H1 (cell line): ENCODE measurements around the gene MYO15A. TPM values are rescaled to one million over a fixed set of nuclear protein-coding genes. Genes with fewer than 3 reads are reported as not detected.

ENCODE experiments used
- BCL11A ChIP-seq, 2 experiments: IDR thresholded peaks; one replicate each; pipeline ENCODE4 v1.6.1; 2011; ENCODE audit warnings: low read depth in 2 of 2, low read length in 2 of 2, mild to moderate bottlenecking in 2 of 2
- CTCF ChIP-seq, 3 experiments: IDR thresholded peaks; 1 replicate in 2 of 3; 2 replicates in 1 of 3; pipeline versions ENCODE4 v1.5.1 to v1.6.1; 2011; ENCODE audit warnings: low read length in 3 of 3, mild to moderate bottlenecking in 3 of 3, inconsistent platforms in 2 of 3, low read depth in 1 of 3, moderate library complexity in 1 of 3; ENCODE audit not compliant: insufficient read depth in 1 of 3; ENCODE audit errors: control extremely low read depth in 1 of 3
- TCF12 ChIP-seq: IDR thresholded peaks from 2 replicates; pipeline ENCODE4 v1.6.1; 2011; ENCODE audit warnings: low read depth, mild to moderate bottlenecking, low read length
- polyA plus RNA-seq, 7 experiments: library from polyadenylated mRNA; depleted of rRNA in 3 of 7; stranded (reverse) in 5 of 7; unstranded in 2 of 7; fragments of >200 nt in 5 of 7; fragments of 200-250 nt in 2 of 7; gene quantifications; 1 replicate in 5 of 7; 2 replicates in 1 of 7; 4 replicates in 1 of 7; pipeline versions ENCODE4 v1.2.1 to v1.2.3, GENCODE V29; 2011 to 2013; ENCODE audit warnings: missing spikeins in 2 of 7, mixed read lengths in 2 of 7
- total RNA-seq: library from RNA; stranded (reverse); fragmentation: NEBNext Ultra II Directional; extraction: Animal tissue kit (Norgen Biotek cat#: 25700); gene quantifications from 2 replicates; pipeline ENCODE4 v1.2.1, GENCODE V29; 2021
- TF ChIP-seq, protein P1 (sequence below): IDR thresholded peaks from 2 replicates; pipeline ENCODE4 v1.6.1; 2012; ENCODE audit warnings: low read length, inconsistent platforms

MYO15A gene
- total and polyA plus RNA-seq, 2 of the 8 experiments (the other 6 are each of a cell fraction or from before 2014, with no cell fraction given) = 1.6 to 4.2 TPM

GRCh38 chr17:18120461-18121017 lies 12.0 kb downstream of the MYO15A start (continued):
- TF ChIP-seq, protein P1, sequence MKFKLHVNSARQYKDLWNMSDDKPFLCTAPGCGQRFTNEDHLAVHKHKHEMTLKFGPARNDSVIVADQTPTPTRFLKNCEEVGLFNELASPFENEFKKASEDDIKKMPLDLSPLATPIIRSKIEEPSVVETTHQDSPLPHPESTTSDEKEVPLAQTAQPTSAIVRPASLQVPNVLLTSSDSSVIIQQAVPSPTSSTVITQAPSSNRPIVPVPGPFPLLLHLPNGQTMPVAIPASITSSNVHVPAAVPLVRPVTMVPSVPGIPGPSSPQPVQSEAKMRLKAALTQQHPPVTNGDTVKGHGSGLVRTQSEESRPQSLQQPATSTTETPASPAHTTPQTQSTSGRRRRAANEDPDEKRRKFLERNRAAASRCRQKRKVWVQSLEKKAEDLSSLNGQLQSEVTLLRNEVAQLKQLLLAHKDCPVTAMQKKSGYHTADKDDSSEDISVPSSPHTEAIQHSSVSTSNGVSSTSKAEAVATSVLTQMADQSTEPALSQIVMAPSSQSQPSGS = no peak
- TF ChIP-seq CTCF (IDR thresholded peaks at IDR 0.05; ENCODE audit: control extremely low read depth in 1 of 3, insufficient read depth in 1 of 3, low read depth in 1 of 3, low read length in 3 of 3) (no peak), BCL11A (IDR thresholded peaks at IDR 0.05; ENCODE audit: low read depth in 2 of 2, low read length in 2 of 2) (no peak), TCF12 (no peak)
